KMS-11 (cell line): ENCODE data around the gene GRIA1.
"Not testable (repeated sequence)": the region's sequence is repeated elsewhere in the genome, so short reads cannot be mapped to it uniquely, and the experiment has no call there.

Experiments used
- H2AFZ ChIP-seq: fragments of 200-600 bp; sonication (generic); 2 replicates; pipeline ENCODE4 v1.6.1; 2016; ENCODE audit warnings: antibody characterized with exemption, mixed run types, low read depth
- H3K27ac ChIP-seq: fragments of 200-600 bp; sonication (generic); 2 replicates; pipeline ENCODE4 v1.6.1; 2016; ENCODE audit warnings: mild to moderate bottlenecking, mixed run types
- H3K27me3 ChIP-seq: fragments of 200-600 bp; sonication (generic); 2 replicates; pipeline ENCODE4 v1.6.1; 2017; ENCODE audit warnings: mild to moderate bottlenecking, low read depth, mixed run types, moderate library complexity; ENCODE audit not compliant: insufficient read depth
- H3K36me3 ChIP-seq: fragments of 200-600 bp; sonication (generic); 2 replicates; pipeline ENCODE4 v1.6.1; 2017; ENCODE audit warnings: mild to moderate bottlenecking, mixed run types; ENCODE audit not compliant: insufficient read depth
- H3K4me1 ChIP-seq: fragments of 200-600 bp; sonication (generic); 2 replicates; pipeline ENCODE4 v1.6.1; 2016; ENCODE audit warnings: mild to moderate bottlenecking, low read depth, mixed run types; ENCODE audit not compliant: poor library complexity, severe bottlenecking
- H3K4me2 ChIP-seq: fragments of 200-600 bp; sonication (generic); 2 replicates; pipeline ENCODE4 v1.7.0; 2016; ENCODE audit warnings: mild to moderate bottlenecking, mixed run types
- H3K4me3 ChIP-seq: fragments of 200-600 bp; sonication (generic); IDR thresholded peaks from 2 replicates; pipeline ENCODE4 v1.6.1; 2017; ENCODE audit warnings: low read depth, low read length, mixed read lengths; ENCODE audit not compliant: insufficient read depth
- H3K79me2 ChIP-seq: fragments of 200-600 bp; sonication (generic); 2 replicates; pipeline ENCODE4 v1.6.1; 2016; ENCODE audit warnings: low read depth, mixed run types; ENCODE audit not compliant: insufficient read depth
- H3K9ac ChIP-seq: fragments of 200-600 bp; sonication (generic); 2 replicates; pipeline ENCODE4 v1.6.1; 2016; ENCODE audit warnings: mild to moderate bottlenecking, mixed run types
- H4K20me1 ChIP-seq: fragments of 200-600 bp; sonication (generic); 2 replicates; pipeline ENCODE4 v1.6.1; 2016; ENCODE audit warnings: mild to moderate bottlenecking, mixed run types; ENCODE audit not compliant: insufficient read depth
- CTCF ChIP-seq: fragments of 200-600 bp; sonication (generic); conservative IDR thresholded peaks from 2 replicates; pipeline ENCODE4 v1.6.1; 2017; ENCODE audit warnings: low read depth, mild to moderate bottlenecking, antibody characterized with exemption, low read length, moderate library complexity, mixed read lengths

Gene GRIA1

GRCh38 chr5:153860195-153860886, 369.9 kb downstream of the GRIA1 start:
- Histone ChIP-seq H3K27ac (no peak overlapping the region), H2AFZ (no peak overlapping the region), H3K79me2 (no peaks in the 10 kb centered on the region), H3K4me1 (no peaks in the 10 kb centered on the region), H3K4me2 (no peak overlapping the region), H3K36me3 (no peaks in the 10 kb centered on the region), H3K4me3 (no peak overlapping the region), H3K27me3 (no peaks in the 10 kb centered on the region), H4K20me1 (no peaks in the 10 kb centered on the region), H3K9ac (no peak overlapping the region)
- TF ChIP-seq CTCF: no peak

DNA sequence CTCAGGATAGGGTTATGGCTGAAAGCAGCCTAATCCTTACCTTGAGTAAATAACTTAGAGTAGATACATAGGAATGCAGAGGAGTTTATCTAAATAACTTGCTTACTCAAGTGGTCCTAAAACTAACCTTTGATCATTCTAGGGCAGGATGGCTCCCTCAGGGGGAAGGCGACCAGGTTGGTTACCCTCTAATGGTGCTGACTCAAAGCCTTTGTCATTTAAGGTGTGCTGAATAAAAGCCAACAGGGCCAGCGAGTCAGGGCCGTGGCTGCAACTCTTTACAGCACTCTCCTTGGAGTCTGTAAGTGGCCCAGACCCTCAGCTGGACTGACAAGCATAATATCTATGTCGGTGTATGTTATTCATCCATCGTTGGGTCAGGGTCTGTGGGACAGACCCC, 372.4 kb downstream of the GRIA1 start:
- not testable (repeated sequence) for H3K36me3 ChIP-seq, H3K27ac ChIP-seq, H3K27me3 ChIP-seq, H3K79me2 ChIP-seq, H3K4me1 ChIP-seq, H3K4me2 ChIP-seq, H3K9ac ChIP-seq, H3K4me3 ChIP-seq, H2AFZ ChIP-seq, H4K20me1 ChIP-seq
